Limb (tissue), 2 donors: ENCODE measurements around the gene RAB40A.
"Not testable (repeated sequence)": the region's sequence is repeated elsewhere in the genome, so short reads cannot be mapped to it uniquely, and the experiment has no call there.

Experiments used
- DNase-seq, 2 donors: peaks; one replicate each; pipeline ENCODE4 v3.0.0-alpha.2; 2016; ENCODE audit errors: extremely low spot score in 2 of 2

The RAB40A gene

GRCh38 chrX:103464072-103464773 lies 55.1 kb downstream of the RAB40A start:
- DNase-seq: peak in 1 of 2 donors; percentile 7

DNA sequence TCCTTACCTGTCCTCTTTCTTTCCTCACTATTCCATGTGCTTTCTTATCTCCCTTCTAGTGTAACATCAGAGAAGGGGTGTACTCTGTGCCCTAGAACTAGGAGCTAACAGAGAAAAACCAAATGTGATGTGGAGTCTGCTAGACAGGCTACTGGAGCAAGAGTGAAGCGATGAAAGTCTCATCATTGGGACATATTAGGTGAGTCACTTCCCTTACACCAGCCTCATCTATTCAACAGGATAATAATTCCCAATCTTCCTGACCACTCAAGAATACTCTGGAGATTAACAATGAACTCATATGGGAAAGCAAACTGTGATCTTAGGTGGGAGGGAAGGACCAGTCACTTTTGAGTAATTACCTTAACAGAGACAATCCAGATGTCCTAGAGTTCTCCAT lies 58.1 kb downstream of the RAB40A start:
- no peak for DNase-seq

- not testable (repeated sequence) for DNase-seq
These were observed 59.1 kb downstream of the RAB40A start for GRCh38 chrX:103460001-103460755.

DNA sequence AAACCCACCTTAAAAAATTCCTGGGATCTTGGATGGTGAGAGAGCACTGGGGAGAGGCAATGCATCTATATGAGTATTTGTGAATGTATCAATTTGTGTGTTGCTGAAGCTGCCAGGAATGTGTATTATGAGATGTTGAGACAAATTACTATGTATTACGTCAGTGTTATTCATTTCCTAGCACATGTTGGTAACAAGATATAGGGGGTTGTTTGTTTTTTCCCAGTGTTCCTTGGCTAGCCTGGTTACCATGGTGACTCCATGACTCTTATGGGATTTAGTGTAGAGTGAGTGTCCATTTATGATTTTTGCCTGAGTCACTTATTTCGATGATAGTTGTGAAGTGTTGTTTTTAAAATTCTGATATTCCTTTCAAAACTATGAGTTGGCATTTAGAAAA lies 65.6 kb downstream of the RAB40A start:
- peak in 1 of 2 donors; percentile 38 for DNase-seq
